ENCODE measurements around the gene SLC4A3.

DNA sequence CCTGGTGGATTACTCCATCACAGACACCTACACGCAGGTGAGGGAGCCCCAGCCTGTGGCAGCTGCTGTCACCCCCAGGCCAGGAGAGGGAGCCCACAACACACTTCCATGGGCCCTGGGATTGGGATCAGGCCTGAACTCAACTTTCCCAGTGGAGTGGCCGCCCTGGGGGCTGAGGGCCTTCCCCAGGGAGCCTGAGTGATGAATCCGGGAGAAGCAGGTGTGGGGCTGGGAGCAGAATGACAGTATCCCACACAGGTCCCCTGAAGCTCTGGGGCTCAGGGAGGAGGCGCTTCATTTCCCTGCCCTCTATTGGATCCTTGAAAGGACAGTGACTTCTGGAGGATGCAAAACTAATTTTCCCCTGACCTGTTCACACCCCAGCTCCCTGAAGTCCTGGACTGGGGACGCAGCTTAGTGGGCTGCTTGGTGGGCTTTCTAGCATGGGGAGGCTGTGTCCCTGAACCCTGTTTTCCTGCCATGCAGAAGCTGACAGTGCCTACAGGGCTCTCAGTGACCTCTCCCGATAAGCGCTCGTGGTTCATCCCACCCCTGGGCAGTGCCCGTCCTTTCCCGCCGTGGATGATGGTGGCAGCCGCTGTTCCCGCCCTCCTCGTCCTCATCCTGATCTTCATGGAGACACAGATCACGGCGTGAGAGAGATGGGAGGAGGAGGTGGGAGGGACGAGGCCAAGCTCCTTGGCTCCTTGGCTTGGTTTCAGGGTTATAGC is 11.0 kb downstream of the SLC4A3 start:
- TF ChIP-seq, protein P1, sequence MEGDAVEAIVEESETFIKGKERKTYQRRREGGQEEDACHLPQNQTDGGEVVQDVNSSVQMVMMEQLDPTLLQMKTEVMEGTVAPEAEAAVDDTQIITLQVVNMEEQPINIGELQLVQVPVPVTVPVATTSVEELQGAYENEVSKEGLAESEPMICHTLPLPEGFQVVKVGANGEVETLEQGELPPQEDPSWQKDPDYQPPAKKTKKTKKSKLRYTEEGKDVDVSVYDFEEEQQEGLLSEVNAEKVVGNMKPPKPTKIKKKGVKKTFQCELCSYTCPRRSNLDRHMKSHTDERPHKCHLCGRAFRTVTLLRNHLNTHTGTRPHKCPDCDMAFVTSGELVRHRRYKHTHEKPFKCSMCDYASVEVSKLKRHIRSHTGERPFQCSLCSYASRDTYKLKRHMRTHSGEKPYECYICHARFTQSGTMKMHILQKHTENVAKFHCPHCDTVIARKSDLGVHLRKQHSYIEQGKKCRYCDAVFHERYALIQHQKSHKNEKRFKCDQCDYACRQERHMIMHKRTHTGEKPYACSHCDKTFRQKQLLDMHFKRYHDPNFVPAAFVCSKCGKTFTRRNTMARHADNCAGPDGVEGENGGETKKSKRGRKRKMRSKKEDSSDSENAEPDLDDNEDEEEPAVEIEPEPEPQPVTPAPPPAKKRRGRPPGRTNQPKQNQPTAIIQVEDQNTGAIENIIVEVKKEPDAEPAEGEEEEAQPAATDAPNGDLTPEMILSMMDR (IDR thresholded peaks at IDR 0.05) = no peak
- TF ChIP-seq POLR2A (IDR thresholded peaks at IDR 0.05) = no peak

All from lower leg skin (tissue), 3 donors.